Measurements from ENCODE around the gene AP1AR.
"Not testable (repeated sequence)": the region's sequence is repeated elsewhere in the genome, so short reads cannot be mapped to it uniquely, and the experiment has no call there.

Gene AP1AR

GRCh38 chr4:112279025-112279881, 47.7 kb downstream of the AP1AR start:
- DNase-seq (ENCODE audit: low read depth in 2 of 2, low spot score in 1 of 2) = no peak

- no peak for DNase-seq (ENCODE audit: low read depth in 2 of 2, low spot score in 1 of 2)
Observed at GRCh38 chr4:112279882-112280315, 48.3 kb downstream of the AP1AR start.

GRCh38 chr4:112280386-112281056, 48.9 kb downstream of the AP1AR start:
- no peak for DNase-seq (ENCODE audit: low read depth in 2 of 2, low spot score in 1 of 2)

GRCh38 chr4:112281895-112282398, 50.4 kb downstream of the AP1AR start:
- not testable (repeated sequence) for DNase-seq (ENCODE audit: low read depth in 2 of 2, low spot score in 1 of 2)

GRCh38 chr4:112282860-112283667, 51.5 kb downstream of the AP1AR start:
- no peak for DNase-seq (ENCODE audit: low read depth in 2 of 2, low spot score in 1 of 2)

GRCh38 chr4:112284166-112284565, 52.6 kb downstream of the AP1AR start:
- DNase-seq (ENCODE audit: low read depth in 2 of 2, low spot score in 1 of 2) = no peak

GRCh38 chr4:112284662-112285411, 53.2 kb downstream of the AP1AR start:
- DNase-seq (ENCODE audit: low read depth in 2 of 2, low spot score in 1 of 2) = no peak

GRCh38 chr4:112287258-112287989, 55.8 kb downstream of the AP1AR start:
- DNase-seq (ENCODE audit: low read depth in 2 of 2, low spot score in 1 of 2) = no peak

GRCh38 chr4:112288455-112288854, 56.9 kb downstream of the AP1AR start:
- no peak for DNase-seq (ENCODE audit: low read depth in 2 of 2, low spot score in 1 of 2)

- no peak for DNase-seq (ENCODE audit: low read depth in 2 of 2, low spot score in 1 of 2)
Observed at GRCh38 chr4:112289407-112290253, 58.0 kb downstream of the AP1AR start.

- no peak for DNase-seq (ENCODE audit: low read depth in 2 of 2, low spot score in 1 of 2)
Observed at GRCh38 chr4:112290341-112290740, 58.8 kb downstream of the AP1AR start.

GRCh38 chr4:112296949-112297880, 65.6 kb downstream of the AP1AR start, which contains the start of gene ALPK1:
ALPK1 (plus strand) TSS chr4:112297369.
- DNase-seq (ENCODE audit: low read depth in 2 of 2, low spot score in 1 of 2) = no peak

GRCh38 chr4:112299721-112300120, 68.1 kb downstream of the AP1AR start:
- no peak for DNase-seq (ENCODE audit: low read depth in 2 of 2, low spot score in 1 of 2)

- DNase-seq (ENCODE audit: low read depth in 2 of 2, low spot score in 1 of 2) = no peak
Observed at GRCh38 chr4:112302320-112303274, 71.0 kb downstream of the AP1AR start.

GRCh38 chr4:112305477-112305876, 73.9 kb downstream of the AP1AR start:
- not testable (repeated sequence) for DNase-seq (ENCODE audit: low read depth in 2 of 2, low spot score in 1 of 2)

- not testable (repeated sequence) for DNase-seq (ENCODE audit: low read depth in 2 of 2, low spot score in 1 of 2)
Observed at GRCh38 chr4:112309263-112309791, 77.7 kb downstream of the AP1AR start.
